Daoy (cell line): ENCODE results near the gene CHRNA5. TPM values are rescaled to one million over a fixed set of nuclear protein-coding genes. Genes with fewer than 3 reads are reported as not detected.
A peak's percentile ranks its signal among the peaks of the same experiment; 100 is the strongest.
"Not testable (repeated sequence)": the region's sequence is repeated elsewhere in the genome, so short reads cannot be mapped to it uniquely, and the experiment has no call there.

Experiments used
- DNase-seq: peaks from one replicate; pipeline ENCODE4 v3.0.0-alpha.2; 2015; ENCODE audit warnings: low read depth
- total RNA-seq: library from RNA; depleted of rRNA; stranded (reverse); fragments of >200 nt; shearing (Covaris generic); gene quantifications from 2 replicates; pipeline ENCODE4 v1.2.3, GENCODE V29; 2014; rRNA removed

Gene CHRNA5
- 25.0 and 35.1 TPM in 2 replicates for total RNA-seq

- peak; percentile 92 for DNase-seq
Measured at GRCh38 chr15:78565097-78565950, at the start of gene CHRNA5. Gene CHRNA5 (plus strand): TSS chr15:78565520. CDS start chr15:78565720, 200 bp downstream.

GRCh38 chr15:78520035-78520434 lies 45.3 kb upstream of the CHRNA5 start:
- DNase-seq = not testable (repeated sequence)

GRCh38 chr15:78524230-78524629 lies 41.1 kb upstream of the CHRNA5 start:
- DNase-seq = no peak

GRCh38 chr15:78527325-78527724 lies 38.0 kb upstream of the CHRNA5 start:
- DNase-seq = no peak

GRCh38 chr15:78533331-78533730 lies 32.0 kb upstream of the CHRNA5 start:
- DNase-seq = no peak

- no peak for DNase-seq
Measured at GRCh38 chr15:78536134-78536533, 29.2 kb upstream of the CHRNA5 start.

GRCh38 chr15:78537266-78537905 lies 27.9 kb upstream of the CHRNA5 start:
- DNase-seq = no peak

GRCh38 chr15:78538358-78538757 lies 27.0 kb upstream of the CHRNA5 start:
- no peak for DNase-seq

- not testable (repeated sequence) for DNase-seq
Measured at GRCh38 chr15:78539464-78540140, 25.7 kb upstream of the CHRNA5 start.

- DNase-seq = peak; percentile 92
Measured at GRCh38 chr15:78540141-78540870, 25.0 kb upstream of the CHRNA5 start, which contains the start of gene PSMA4. Gene PSMA4 (plus strand): TSS chr15:78540444. CDS start chr15:78541928, 1,484 bp downstream.

- no peak for DNase-seq
Measured at GRCh38 chr15:78540871-78541743, 24.2 kb upstream of the CHRNA5 start.

- no peak for DNase-seq
Measured at GRCh38 chr15:78541744-78542034, 23.6 kb upstream of the CHRNA5 start.

- DNase-seq = no peak
Measured at GRCh38 chr15:78542647-78543046, 22.7 kb upstream of the CHRNA5 start.

GRCh38 chr15:78550194-78550593 lies 15.1 kb upstream of the CHRNA5 start:
- DNase-seq = no peak

GRCh38 chr15:78550815-78551214 lies 14.5 kb upstream of the CHRNA5 start:
- no peak for DNase-seq

GRCh38 chr15:78551902-78552301 lies 13.4 kb upstream of the CHRNA5 start:
- no peak for DNase-seq

- no peak for DNase-seq
Measured at GRCh38 chr15:78552597-78552996, 12.7 kb upstream of the CHRNA5 start.

GRCh38 chr15:78560201-78560600 lies 5.1 kb upstream of the CHRNA5 start:
- not testable (repeated sequence) for DNase-seq

GRCh38 chr15:78561490-78561889 lies 3.8 kb upstream of the CHRNA5 start:
- no peak for DNase-seq

GRCh38 chr15:78563092-78563491 lies 2.2 kb upstream of the CHRNA5 start:
- no peak for DNase-seq

- DNase-seq = no peak
Measured at GRCh38 chr15:78564743-78565096, 600 bp upstream of the CHRNA5 start.
